Esophagus muscularis mucosa (tissue), 4 donors: ENCODE measurements around the gene AGBL5. TPM values are rescaled to one million over a fixed set of nuclear protein-coding genes. Genes with fewer than 3 reads are reported as not detected.
"Not testable (repeated sequence)": the region's sequence is repeated elsewhere in the genome, so short reads cannot be mapped to it uniquely, and the experiment has no call there.

ENCODE experiments used
- DNase-seq: peaks from one replicate; pipeline ENCODE4 v3.0.0-alpha.2; 2017; ENCODE audit errors: extremely low spot score
- H3K27ac ChIP-seq, 4 donors: fragments of 200-600 bp; sonication (generic); replicated peaks in 1 of 4; 1 replicate in 3 of 4; 2 replicates in 1 of 4; pipeline ENCODE4 v1.5.1; 2016 to 2019; ENCODE audit warnings: mild to moderate bottlenecking in 1 of 4
- H3K27me3 ChIP-seq, 4 donors: fragments of 200-600 bp; sonication (generic); one replicate each; pipeline versions ENCODE4 v1.5.1 to v1.6.0; 2016 to 2019
- H3K36me3 ChIP-seq, 4 donors: fragments of 200-600 bp; sonication (generic); one replicate each; pipeline ENCODE4 v1.5.1; 2016 to 2019
- H3K4me1 ChIP-seq, 4 donors: fragments of 200-600 bp; sonication (generic); one replicate each; pipeline ENCODE4 v1.5.1; 2016 to 2019
- H3K4me3 ChIP-seq, 4 donors: fragments of 200-600 bp; sonication (generic); 1 replicate in 2 of 4; 2 replicates in 2 of 4; pipeline ENCODE4 v1.5.1; 2016 to 2019; ENCODE audit warnings: mild to moderate bottlenecking in 4 of 4, moderate library complexity in 1 of 4
- H3K9me3 ChIP-seq, 4 donors: fragments of 200-600 bp; sonication (generic); 1 replicate in 3 of 4; 2 replicates in 1 of 4; pipeline ENCODE4 v1.5.1; 2016 to 2019
- EP300 ChIP-seq: sonication (generic); formaldehyde crosslinking; IDR thresholded peaks from one replicate; pipeline ENCODE4 v1.6.1; 2017; ENCODE audit warnings: antibody characterized with exemption
- POLR2A ChIP-seq: fragments of 450-650 bp; IDR thresholded peaks from one replicate; pipeline ENCODE4 v1.6.1; 2017; ENCODE audit warnings: antibody characterized with exemption, moderate library complexity, mild to moderate bottlenecking, low read depth
- POLR2AphosphoS5 ChIP-seq, 2 donors: sonication (generic); formaldehyde crosslinking; IDR thresholded peaks; one replicate each; pipeline ENCODE4 v1.6.1; 2017; ENCODE audit warnings: antibody characterized with exemption in 2 of 2
- whole genome bisulfite sequencing: methylation state at CpG from one replicate; pipeline ENCODE4 v1.1.5; 2018; 5-methylcytosine and 5-hydroxymethylcytosine counted together
- intact Hi-C: fragments of 100-400 bp; cut with DNase I; formaldehyde crosslinking; loops from one replicate; pipeline ENCODE4 v1.15.1; 2023
- total RNA-seq, 4 donors: library from RNA; depleted of rRNA; stranded (reverse); fragments of >200 nt; gene quantifications; one replicate each; pipeline versions ENCODE4 v1.1.0 to v1.2.1, GENCODE V29; 2016
- TF ChIP-seq, protein P1 (sequence below), 3 experiments: fragments of 200-600 bp in 2 of 3; fragments of 450-650 bp in 1 of 3; sonication (generic) in 2 of 3; IDR thresholded peaks; one replicate each; pipeline ENCODE4 v1.5.1; 2017 to 2019; ENCODE audit warnings: antibody characterized with exemption in 3 of 3, mild to moderate bottlenecking in 2 of 3, moderate library complexity in 1 of 3

AGBL5 gene
- total RNA-seq, 4 donors from 2014 or later: 19.5 to 29.2 (median 24.1) TPM

DNA sequence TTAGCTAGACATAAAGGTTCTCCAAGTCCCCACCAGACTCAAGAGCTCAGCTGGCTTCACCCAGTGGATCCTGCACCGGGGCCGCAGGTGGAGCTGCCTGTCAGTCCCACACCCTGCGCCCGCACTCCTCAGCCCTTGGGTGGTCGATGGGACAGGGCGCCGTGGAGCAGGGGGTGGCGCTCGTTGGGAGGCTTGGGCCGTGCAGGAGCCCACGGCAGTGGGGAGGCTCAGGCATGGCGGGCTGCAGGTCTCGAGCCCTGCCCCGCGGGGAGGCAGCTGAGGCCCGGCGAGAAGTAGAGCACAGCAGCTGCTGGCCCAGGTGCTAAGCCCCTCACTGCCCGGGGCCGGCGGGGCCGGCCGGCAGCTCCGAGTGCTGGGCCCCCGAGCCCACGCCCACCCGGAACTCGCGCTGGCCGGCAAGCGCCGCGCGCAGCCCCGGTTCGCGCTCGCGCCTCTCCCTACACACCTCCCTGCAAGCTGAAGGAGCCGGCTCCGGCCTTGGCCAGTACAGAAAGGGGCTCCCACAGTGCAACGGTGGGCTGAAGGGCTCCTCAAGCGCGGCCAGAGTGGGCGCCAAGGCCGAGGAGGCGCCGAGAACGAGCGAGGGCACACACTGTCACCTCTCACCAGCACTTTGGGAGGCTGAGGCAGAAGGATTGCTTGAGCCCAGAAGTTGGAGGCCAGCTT, 60.1 kb downstream of the AGBL5 start:
- H3K27ac ChIP-seq, DNase-seq: not testable (repeated sequence)
- WGBS: 92% methylated on average over 47 of the region's 49 CpGs

DNA sequence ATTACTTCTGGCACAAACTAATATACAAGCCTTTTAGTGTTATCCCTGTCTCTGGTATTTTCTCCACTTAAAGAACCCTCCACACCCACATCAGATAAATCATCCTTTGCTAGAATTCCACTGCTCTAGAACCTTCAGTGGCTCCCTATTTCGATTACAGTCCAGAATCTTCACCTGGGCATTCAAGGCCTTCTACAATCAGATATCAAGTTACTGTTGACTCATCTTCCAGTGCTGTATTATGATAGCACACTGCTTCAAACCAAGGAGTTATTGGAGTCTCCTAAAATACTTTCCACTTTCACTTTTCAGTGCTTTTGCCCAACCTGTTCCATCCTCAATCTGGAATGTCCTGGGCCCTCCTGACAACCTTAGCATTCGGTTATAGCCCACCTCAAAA, 64.1 kb downstream of the AGBL5 start:
- TF ChIP-seq POLR2A (no peak), POLR2AphosphoS5 (IDR thresholded peaks at IDR 0.05) (no peak), EP300 (no peak)
- TF ChIP-seq, protein P1, sequence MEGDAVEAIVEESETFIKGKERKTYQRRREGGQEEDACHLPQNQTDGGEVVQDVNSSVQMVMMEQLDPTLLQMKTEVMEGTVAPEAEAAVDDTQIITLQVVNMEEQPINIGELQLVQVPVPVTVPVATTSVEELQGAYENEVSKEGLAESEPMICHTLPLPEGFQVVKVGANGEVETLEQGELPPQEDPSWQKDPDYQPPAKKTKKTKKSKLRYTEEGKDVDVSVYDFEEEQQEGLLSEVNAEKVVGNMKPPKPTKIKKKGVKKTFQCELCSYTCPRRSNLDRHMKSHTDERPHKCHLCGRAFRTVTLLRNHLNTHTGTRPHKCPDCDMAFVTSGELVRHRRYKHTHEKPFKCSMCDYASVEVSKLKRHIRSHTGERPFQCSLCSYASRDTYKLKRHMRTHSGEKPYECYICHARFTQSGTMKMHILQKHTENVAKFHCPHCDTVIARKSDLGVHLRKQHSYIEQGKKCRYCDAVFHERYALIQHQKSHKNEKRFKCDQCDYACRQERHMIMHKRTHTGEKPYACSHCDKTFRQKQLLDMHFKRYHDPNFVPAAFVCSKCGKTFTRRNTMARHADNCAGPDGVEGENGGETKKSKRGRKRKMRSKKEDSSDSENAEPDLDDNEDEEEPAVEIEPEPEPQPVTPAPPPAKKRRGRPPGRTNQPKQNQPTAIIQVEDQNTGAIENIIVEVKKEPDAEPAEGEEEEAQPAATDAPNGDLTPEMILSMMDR (IDR thresholded peaks at IDR 0.05): no peak
- H3K4me1 ChIP-seq: peaks cover 5 to 15% (median 14%) of the 10 kb centered on the region in 4 donors
- no peaks in the 10 kb centered on the region for H3K9me3 ChIP-seq
- no peak overlapping the region for H3K4me3 ChIP-seq
- DNase-seq: no peak
- 66% methylated on average over 2 of the region's 2 CpGs for WGBS
- no peak overlapping the region for H3K27ac ChIP-seq
- H3K36me3 ChIP-seq: no peaks in the 10 kb centered on the region
- peaks cover 0 to 41% (median 13%) of the 10 kb centered on the region in 4 donors for H3K27me3 ChIP-seq
- intact Hi-C loops: no loop called here

More for the DNA sequence above, 60.1 kb downstream of the AGBL5 start:
- H3K36me3 ChIP-seq, intact Hi-C loops, H3K4me3 ChIP-seq, H3K9me3 ChIP-seq, H3K4me1 ChIP-seq: not testable (repeated sequence)
- peaks cover 0 to 20% (median 0%) of the 10 kb centered on the region in 4 donors for H3K27me3 ChIP-seq

- WGBS: 43% methylated on average over 11 of the region's 14 CpGs
- DNase-seq: no peak
- TF ChIP-seq POLR2A (no peak), EP300 (no peak), POLR2AphosphoS5 (IDR thresholded peaks at IDR 0.05) (no peak)
- TF ChIP-seq, protein P1 (IDR thresholded peaks at IDR 0.05): no peak
- H3K27me3 ChIP-seq: peaks cover 0 to 41% (median 13%) of the 10 kb centered on the region in 4 donors
- H3K4me3 ChIP-seq: peak overlapping the region; percentile 43 to 60 (median 48)
- H3K36me3 ChIP-seq: no peaks in the 10 kb centered on the region
- H3K9me3 ChIP-seq: no peaks in the 10 kb centered on the region
- intact Hi-C loops: no loop called here
- peaks cover 5 to 17% (median 16%) of the 10 kb centered on the region in 4 donors for H3K4me1 ChIP-seq
- no peak overlapping the region for H3K27ac ChIP-seq
These were observed 66.6 kb downstream of the AGBL5 start for GRCh38 chr2:27117995-27118524.

DNA sequence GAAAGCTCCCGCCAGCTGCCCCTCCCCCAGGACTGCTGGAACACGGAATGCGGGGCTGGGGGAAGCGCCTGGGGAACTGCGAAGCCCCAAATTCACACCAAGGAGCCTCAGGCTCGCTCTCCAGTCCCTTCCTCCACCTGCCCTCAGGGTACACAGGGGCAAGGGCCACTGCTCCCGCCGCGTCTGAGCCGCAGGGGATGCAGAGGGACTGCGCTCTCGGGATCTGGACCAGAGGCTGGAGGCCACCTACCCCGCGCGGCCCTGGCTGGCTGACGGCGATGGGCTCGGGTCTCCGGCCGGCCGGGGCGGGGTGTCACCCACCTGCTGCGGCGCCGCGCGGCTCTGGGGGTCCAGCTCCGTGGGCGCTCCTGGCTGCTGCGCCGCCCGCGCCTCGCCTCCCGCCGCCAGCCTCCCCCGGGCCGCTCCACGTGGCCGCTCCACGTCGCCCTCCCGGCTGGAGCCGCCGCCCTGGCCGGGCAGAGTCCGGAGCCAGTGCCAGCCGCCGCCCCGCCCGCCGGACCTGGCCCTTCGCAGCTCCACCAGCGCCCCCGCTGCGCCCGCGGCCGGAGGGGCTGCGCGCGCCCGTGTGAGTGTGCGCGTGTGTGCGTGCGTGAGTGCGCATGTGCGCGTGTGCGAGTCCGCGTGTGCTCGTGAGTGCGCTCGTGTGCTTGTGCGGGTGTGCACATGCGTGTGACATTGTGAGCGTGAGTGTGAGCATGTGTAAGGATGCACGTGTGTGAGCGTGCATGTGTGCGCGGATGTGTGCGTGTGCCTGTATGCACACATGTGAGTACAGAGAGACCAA, 67.3 kb downstream of the AGBL5 start, which contains the start of gene CGREF1:
Gene CGREF1, minus strand, starts transcription at position 604 of the 805 bp plus-strand sequence. CDS start 14,762 bp downstream, outside the sequence.
- peaks cover 0 to 41% (median 13%) of the 10 kb centered on the region in 4 donors for H3K27me3 ChIP-seq
- intact Hi-C loops: no loop called here
- WGBS: 35% methylated on average over 9 of the region's 84 CpGs
- no peaks in the 10 kb centered on the region for H3K36me3 ChIP-seq
- no peaks in the 10 kb centered on the region for H3K9me3 ChIP-seq
- no peak within 1 kb of the TSS for H3K27ac ChIP-seq
- no peak for DNase-seq
- TF ChIP-seq POLR2A (no peak), POLR2AphosphoS5 (IDR thresholded peaks at IDR 0.05) (no peak), EP300 (no peak)
- TF ChIP-seq, protein P1 (IDR thresholded peaks at IDR 0.05): no peak
- peak within 1 kb of the TSS; percentile 43 to 60 (median 48) for H3K4me3 ChIP-seq
- peaks cover 5 to 23% (median 21%) of the 10 kb centered on the region in 4 donors for H3K4me1 ChIP-seq

DNA sequence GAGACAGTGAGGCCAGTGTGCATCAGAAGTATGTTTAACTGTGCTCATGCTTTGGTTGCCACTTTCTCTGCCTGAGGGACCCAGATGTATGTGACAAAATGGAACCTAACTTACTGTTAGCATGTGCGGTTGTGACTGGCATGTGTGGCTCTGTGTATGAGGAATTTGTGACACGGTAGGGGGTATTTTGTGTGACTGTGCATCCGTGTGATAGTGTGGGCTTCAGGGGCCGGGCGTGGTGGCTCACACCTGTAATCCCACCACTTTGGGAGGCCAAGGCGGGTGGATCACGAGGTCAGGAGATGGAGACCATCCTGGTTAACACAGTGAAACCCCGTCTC, 67.8 kb downstream of the AGBL5 start:
- H3K27ac ChIP-seq, H3K36me3 ChIP-seq, H3K9me3 ChIP-seq, DNase-seq, intact Hi-C loops: not testable (repeated sequence)
- H3K27me3 ChIP-seq: peaks cover 0 to 41% (median 13%) of the 10 kb centered on the region in 4 donors
- H3K4me3 ChIP-seq: peak overlapping the region; percentile 43 to 60 (median 48)
- 79% methylated on average over 8 of the region's 8 CpGs for WGBS
- H3K4me1 ChIP-seq: peaks cover 9 to 27% (median 25%) of the 10 kb centered on the region in 4 donors

Other genes starting within 250 kb of the AGBL5 start
- gene DPYSL5, start 203.5 kb upstream of the AGBL5 start, total RNA-seq: under 1 TPM; 0.13 to 0.50 (median 0.41) TPM
- gene MAPRE3, start 81.0 kb upstream of the AGBL5 start, total RNA-seq: 10 to 100 TPM in 3 of 4 donors, 1 to 10 TPM in 1; 9.3 to 23.0 (median 13.4) TPM
- 10 to 100 TPM; 26.7 to 47.7 (median 35.3) TPM for gene TMEM214, start 18.7 kb upstream of the AGBL5 start, total RNA-seq
- gene OST4, start 20.0 kb downstream of the AGBL5 start, total RNA-seq: 100 to 1,000 TPM; 200 to 352 (median 243) TPM
- gene EMILIN1, start 26.9 kb downstream of the AGBL5 start, total RNA-seq: 100 to 1,000 TPM; 126 to 288 (median 168) TPM
- gene KHK, start 35.1 kb downstream of the AGBL5 start, total RNA-seq: 1 to 10 TPM; 1.2 to 6.3 (median 1.7) TPM
- 1 to 10 TPM in 1 of 4 donors, under 1 TPM in 2, not detected in 1; 0.50 to 1.4 (median 0.92) TPM for gene CGREF1, start 67.5 kb downstream of the AGBL5 start, total RNA-seq
- gene ABHD1, start 72.1 kb downstream of the AGBL5 start, total RNA-seq: under 1 TPM in 1 of 4 donors, not detected in 3; 0.92 TPM
- gene PREB, start 83.0 kb downstream of the AGBL5 start, total RNA-seq: 10 to 100 TPM; 39.9 to 64.7 (median 48.3) TPM
- gene PRR30, start 87.7 kb downstream of the AGBL5 start, total RNA-seq: not detected
- not detected for gene TCF23, start 97.3 kb downstream of the AGBL5 start, total RNA-seq
- 100 to 1,000 TPM; 118 to 143 (median 130) TPM for gene ATRAID, start 160.4 kb downstream of the AGBL5 start, total RNA-seq
- gene SLC5A6, start 160.6 kb downstream of the AGBL5 start, total RNA-seq: 10 to 100 TPM in 3 of 4 donors, 1 to 10 TPM in 1; 7.5 to 21.5 (median 13.6) TPM
- gene CAD, start 165.7 kb downstream of the AGBL5 start, total RNA-seq: 10 to 100 TPM; 12.4 to 28.3 (median 16.6) TPM
- not detected for gene SLC30A3, start 211.4 kb downstream of the AGBL5 start, total RNA-seq
- under 1 TPM in 1 of 4 donors, not detected in 3; 0.42 TPM for gene DNAJC5G, start 223.8 kb downstream of the AGBL5 start, total RNA-seq
- under 1 TPM in 1 of 4 donors, not detected in 3; 0.32 TPM for gene TRIM54, start 230.8 kb downstream of the AGBL5 start, total RNA-seq